ENCODE data around the gene ELOVL1.

DNA sequence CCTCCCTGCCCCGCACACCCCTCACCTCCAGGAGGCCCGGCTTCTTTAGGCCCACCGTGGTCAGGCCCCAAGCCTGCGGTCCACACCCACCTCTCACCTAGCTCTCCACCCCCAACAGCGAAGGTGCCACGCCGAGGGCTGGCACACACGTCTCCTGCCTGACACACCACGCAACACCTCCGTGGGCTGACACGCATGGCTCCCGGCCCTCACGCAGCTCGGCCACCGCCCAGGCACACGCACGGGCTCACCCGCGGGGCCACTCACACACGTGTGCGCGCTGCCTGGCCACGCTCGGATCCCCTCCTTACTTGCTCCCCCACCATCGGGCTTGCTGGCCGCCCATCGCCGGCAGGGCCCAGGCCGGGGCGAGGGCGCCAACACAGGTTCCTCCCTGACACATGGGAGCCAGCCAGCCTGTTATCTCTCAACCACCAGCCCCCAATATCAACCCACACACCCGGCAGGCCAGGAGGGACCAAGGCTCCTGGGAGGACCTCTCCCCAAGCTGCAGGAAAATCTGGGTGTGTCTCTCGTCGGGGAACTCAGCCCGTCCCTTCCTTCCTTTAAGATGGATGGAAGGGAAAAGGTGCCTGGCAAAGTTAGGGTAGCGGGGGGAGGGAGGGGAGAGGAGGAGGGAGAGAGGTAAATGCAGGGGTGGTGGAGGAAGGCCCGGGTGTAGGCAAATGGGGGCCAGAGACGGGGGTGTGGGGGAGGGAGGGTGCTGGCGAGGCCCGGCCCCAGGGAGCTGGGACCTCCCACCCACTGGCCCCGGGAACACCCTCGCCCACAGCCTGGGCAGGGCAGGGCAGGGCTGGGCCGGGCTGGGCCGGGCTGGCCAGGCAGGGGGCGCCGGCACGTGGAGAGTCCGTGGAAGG is 546 bp downstream of the ELOVL1 start:
- TF ChIP-seq, protein P1, sequence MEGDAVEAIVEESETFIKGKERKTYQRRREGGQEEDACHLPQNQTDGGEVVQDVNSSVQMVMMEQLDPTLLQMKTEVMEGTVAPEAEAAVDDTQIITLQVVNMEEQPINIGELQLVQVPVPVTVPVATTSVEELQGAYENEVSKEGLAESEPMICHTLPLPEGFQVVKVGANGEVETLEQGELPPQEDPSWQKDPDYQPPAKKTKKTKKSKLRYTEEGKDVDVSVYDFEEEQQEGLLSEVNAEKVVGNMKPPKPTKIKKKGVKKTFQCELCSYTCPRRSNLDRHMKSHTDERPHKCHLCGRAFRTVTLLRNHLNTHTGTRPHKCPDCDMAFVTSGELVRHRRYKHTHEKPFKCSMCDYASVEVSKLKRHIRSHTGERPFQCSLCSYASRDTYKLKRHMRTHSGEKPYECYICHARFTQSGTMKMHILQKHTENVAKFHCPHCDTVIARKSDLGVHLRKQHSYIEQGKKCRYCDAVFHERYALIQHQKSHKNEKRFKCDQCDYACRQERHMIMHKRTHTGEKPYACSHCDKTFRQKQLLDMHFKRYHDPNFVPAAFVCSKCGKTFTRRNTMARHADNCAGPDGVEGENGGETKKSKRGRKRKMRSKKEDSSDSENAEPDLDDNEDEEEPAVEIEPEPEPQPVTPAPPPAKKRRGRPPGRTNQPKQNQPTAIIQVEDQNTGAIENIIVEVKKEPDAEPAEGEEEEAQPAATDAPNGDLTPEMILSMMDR (IDR thresholded peaks at IDR 0.05; ENCODE audit: insufficient read depth, low read length, poor library complexity, severe bottlenecking): no peak
- TF ChIP-seq EZH2phosphoT487 (conservative IDR thresholded peaks at IDR 0.05; ENCODE audit: low read length): no peak
